ENCODE data around the gene ADGRF4.

DNA sequence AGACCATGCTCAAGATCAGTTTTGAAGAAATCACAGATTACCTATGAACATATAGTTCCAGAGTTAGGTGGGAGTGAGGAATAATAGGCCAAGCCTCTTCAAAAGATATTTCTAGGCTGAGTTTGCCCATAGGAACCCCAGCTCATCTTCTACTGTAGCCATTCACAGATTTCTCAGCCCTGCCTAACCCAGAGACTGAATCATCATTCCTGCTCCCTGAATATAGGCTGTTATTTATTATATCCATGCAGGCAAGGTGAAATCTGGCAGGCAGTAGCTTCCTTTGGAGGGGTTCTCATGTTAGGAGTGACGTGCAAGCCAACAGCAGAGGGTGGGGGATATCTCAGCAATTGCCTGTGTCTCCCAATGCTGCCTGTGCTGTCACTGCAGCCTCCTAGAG, 25.6 kb upstream of the ADGRF4 start:
- TF ChIP-seq GATA2 (IDR thresholded peaks at IDR 0.05; ENCODE audit: low read depth, low read length) = no peak
- no peak for TF ChIP-seq GATA3 (IDR thresholded peaks at IDR 0.05; ENCODE audit: low read depth, low read length)

Data from SH-SY5Y (cell line).